BE2C (cell line): Measurements from ENCODE around the gene RAD18.

Experiments
- DNase-seq: peaks from one replicate; pipeline ENCODE4 v3.0.0-alpha.2; 2020
- H3K27me3 ChIP-seq: fragments of 250-450 bp; sonication (Bioruptor Pico); 2 replicates; pipeline ENCODE4 v1.5.1; 2020; ENCODE audit warnings: mild to moderate bottlenecking
- H3K36me3 ChIP-seq: fragments of 250-450 bp; sonication (Bioruptor Pico); 2 replicates; pipeline ENCODE4 v1.5.1; 2020; ENCODE audit warnings: mild to moderate bottlenecking
- H3K4me1 ChIP-seq: fragments of 250-450 bp; sonication (Bioruptor Pico); 2 replicates; pipeline ENCODE4 v1.5.1; 2020
- H3K4me3 ChIP-seq: 2 replicates; pipeline ENCODE4 v1.5.1; 2011; ENCODE audit warnings: low read depth, low read length
- H3K9me3 ChIP-seq: fragments of 250-450 bp; sonication (Bioruptor Pico); 2 replicates; pipeline ENCODE4 v1.5.1; 2020
- TF ChIP-seq, protein P1 (sequence below): IDR thresholded peaks from 2 replicates; pipeline ENCODE4 v1.5.1; 2012; ENCODE audit warnings: mild to moderate bottlenecking, low read depth, low read length

RAD18 gene

DNA sequence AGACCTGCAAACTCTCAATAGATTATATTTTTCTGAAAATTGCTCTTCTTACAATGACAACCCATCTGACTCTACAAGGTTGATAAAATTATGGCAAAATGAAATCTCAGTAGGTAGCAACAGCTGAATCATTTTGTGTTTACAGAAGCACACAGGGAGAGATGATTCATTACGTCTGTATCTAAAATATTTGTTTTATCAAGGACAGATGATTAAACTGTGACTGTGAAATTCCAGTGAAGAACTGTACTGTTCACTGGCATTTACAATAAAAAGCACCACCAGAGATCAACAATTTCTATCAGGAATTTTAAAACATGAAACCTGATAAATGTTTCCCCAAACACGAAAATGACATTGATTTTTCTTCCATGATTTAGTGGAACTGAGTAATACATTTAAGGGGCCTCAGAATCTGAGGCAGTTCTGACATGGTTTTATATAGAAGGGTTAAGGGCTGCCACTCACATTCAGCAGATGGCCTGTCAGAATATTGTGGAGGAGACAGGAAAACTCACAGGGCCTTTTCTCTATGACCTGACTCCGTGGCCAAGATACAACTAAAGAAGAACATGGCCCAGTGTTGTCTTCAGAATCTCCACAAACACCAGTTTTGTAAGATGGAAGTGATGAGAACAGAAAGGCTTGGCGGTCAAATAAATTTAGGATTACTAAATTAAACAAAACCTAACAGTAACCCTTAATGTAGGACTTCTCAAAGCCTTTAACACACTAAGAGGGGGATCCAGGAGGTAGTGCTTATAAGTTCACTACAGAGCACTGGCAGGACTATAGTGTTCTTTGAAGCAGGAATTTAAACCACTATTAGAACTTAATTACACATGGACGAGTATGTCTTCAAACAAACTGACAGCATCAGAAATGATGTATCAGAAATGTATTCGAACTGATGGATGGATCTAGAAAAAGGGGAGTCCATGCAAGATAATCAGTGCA lies 25.9 kb downstream of the RAD18 start:
- Histone ChIP-seq H3K36me3 (no peaks in the 10 kb centered on the region; the same call in 1 of the 2 replicates), H3K4me1 (no peaks in the 10 kb centered on the region), H3K27me3 (no peaks in the 10 kb centered on the region), H3K9me3 (no peaks in the 10 kb centered on the region), H3K4me3 (no peak overlapping the region)
- no peak for DNase-seq
- TF ChIP-seq, protein P1, sequence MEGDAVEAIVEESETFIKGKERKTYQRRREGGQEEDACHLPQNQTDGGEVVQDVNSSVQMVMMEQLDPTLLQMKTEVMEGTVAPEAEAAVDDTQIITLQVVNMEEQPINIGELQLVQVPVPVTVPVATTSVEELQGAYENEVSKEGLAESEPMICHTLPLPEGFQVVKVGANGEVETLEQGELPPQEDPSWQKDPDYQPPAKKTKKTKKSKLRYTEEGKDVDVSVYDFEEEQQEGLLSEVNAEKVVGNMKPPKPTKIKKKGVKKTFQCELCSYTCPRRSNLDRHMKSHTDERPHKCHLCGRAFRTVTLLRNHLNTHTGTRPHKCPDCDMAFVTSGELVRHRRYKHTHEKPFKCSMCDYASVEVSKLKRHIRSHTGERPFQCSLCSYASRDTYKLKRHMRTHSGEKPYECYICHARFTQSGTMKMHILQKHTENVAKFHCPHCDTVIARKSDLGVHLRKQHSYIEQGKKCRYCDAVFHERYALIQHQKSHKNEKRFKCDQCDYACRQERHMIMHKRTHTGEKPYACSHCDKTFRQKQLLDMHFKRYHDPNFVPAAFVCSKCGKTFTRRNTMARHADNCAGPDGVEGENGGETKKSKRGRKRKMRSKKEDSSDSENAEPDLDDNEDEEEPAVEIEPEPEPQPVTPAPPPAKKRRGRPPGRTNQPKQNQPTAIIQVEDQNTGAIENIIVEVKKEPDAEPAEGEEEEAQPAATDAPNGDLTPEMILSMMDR: no peak

DNA sequence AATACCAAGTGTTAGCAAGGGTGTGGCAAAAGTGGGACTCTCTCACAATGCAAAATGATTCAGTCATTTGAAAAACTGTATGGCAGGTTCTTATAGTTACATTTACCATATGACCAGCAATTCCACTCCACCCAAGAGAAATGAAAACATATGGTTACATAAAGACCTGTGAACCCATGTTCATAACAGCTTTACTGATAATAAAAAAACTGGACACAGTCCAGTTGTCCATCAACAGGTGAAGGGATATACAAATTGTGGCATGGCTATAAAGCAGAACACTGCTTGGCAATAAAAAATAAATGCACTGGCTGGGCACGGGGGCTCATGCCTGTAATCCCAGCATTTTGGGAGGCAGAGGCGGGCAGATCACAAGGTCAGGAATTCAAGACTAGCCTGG lies 30.8 kb downstream of the RAD18 start:
- no peak for DNase-seq
- Histone ChIP-seq H3K4me1 (no peaks in the 10 kb centered on the region), H3K27me3 (no peaks in the 10 kb centered on the region), H3K4me3 (no peak overlapping the region), H3K9me3 (no peaks in the 10 kb centered on the region), H3K36me3 (no peaks in the 10 kb centered on the region; the same call in 1 of the 2 replicates)
- TF ChIP-seq, protein P1: no peak

DNA sequence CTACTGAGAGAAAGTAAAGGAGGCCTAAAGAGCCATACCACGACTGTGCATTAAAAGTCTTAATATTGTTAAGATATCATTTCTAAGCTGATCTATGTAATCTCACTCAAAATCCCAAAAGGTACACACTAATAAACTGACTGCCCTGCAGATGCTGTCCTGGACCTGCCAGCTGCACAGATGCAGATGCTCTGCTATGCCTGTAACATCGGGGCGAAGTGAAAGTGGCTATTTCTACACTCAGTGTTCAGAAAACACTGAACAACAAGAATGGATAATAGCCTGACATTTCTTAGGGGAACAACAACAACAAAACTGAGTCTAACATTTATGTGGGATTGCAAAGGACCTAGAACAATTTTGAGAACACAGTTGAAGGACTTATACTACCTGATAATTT lies 31.9 kb downstream of the RAD18 start:
- Histone ChIP-seq H3K36me3 (no peaks in the 10 kb centered on the region), H3K4me3 (no peak overlapping the region), H3K4me1 (no peaks in the 10 kb centered on the region), H3K27me3 (no peaks in the 10 kb centered on the region), H3K9me3 (no peaks in the 10 kb centered on the region)
- TF ChIP-seq, protein P1: no peak
- DNase-seq: peak; percentile 17

DNA sequence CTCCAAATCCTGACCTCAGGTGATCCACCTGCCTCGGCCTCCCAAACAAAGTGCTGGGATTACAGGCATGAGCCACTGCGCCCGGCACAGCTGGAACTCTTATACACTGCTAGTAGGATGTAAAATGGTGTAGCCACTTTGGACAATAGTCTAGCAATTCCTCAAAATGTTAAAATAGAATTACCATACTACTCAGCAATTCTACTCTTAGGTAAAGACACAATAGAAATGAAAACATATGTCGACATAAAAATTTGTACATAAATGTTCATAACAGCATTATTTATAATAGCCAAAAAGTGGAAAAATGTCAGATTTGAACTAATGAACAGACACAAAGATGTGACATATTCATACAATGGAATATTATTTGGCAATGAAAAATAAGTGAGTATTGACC lies 33.4 kb downstream of the RAD18 start:
- H3K4me1 ChIP-seq: no peaks in the 10 kb centered on the region
- H3K36me3 ChIP-seq: no peaks in the 10 kb centered on the region
- H3K27me3 ChIP-seq: no peaks in the 10 kb centered on the region
- no peak overlapping the region for H3K4me3 ChIP-seq
- TF ChIP-seq, protein P1: no peak
- no peaks in the 10 kb centered on the region for H3K9me3 ChIP-seq
- DNase-seq: no peak

DNA sequence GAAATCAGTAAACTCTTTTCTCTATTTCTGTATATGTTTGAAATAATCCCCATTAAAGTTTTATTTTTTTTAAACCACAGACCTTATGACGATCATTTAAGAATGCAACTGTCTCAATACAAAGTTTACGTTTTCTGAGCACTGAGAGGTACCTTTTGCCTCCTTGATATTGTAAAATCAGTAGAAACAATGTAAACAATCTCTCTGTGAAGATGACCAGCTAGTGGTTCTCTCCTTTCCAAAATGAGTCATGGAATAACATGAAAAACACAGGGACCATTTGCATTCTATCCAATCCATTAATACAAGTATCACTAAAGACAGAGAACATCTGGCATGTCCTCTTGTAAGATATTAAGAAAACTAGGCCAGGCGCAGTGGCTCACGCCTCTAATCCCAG lies 48.8 kb downstream of the RAD18 start:
- no peak for DNase-seq
- TF ChIP-seq, protein P1: no peak
- no peaks in the 10 kb centered on the region for H3K36me3 ChIP-seq
- H3K9me3 ChIP-seq: no peaks in the 10 kb centered on the region
- H3K27me3 ChIP-seq: no peaks in the 10 kb centered on the region
- H3K4me3 ChIP-seq: no peak overlapping the region
- no peaks in the 10 kb centered on the region for H3K4me1 ChIP-seq

DNA sequence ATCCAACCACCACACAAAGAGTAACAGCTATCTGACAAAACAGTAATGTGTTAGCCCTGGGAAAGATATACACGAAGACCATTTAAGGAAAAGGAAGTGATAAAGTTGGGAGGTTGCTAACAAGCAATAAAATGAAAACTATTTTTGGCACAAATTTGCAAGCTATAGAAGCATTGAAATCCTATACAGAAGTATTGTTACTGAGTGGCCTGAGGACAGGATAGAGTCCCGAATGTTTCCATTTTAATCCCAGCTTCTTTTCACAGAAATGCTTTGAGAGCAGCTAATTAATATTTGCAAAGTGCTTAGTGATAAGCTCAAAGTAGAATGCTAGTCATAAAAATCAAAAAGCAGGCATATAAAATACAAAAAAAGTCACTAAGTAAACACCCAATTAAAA lies 51.5 kb downstream of the RAD18 start:
- no peak for DNase-seq
- no peaks in the 10 kb centered on the region for H3K4me1 ChIP-seq
- TF ChIP-seq, protein P1: no peak
- H3K36me3 ChIP-seq: no peaks in the 10 kb centered on the region
- no peak overlapping the region for H3K4me3 ChIP-seq
- H3K9me3 ChIP-seq: no peaks in the 10 kb centered on the region
- H3K27me3 ChIP-seq: no peaks in the 10 kb centered on the region
